NCI-H2171 treated with DMSO at 0.1 percent for 48 hours (cell line): ENCODE data around the gene MRNIP.

ENCODE experiments used
- DNase-seq: peaks from one replicate; lab custom pipeline; 2025; lab: John Stamatoyannopoulos, UW

MRNIP gene

GRCh38 chr5:179887802-179888201 lies 29.2 kb upstream of the MRNIP start:
- no peak for DNase-seq

GRCh38 chr5:179887095-179887494 lies 28.5 kb upstream of the MRNIP start:
- no peak for DNase-seq

- DNase-seq = no peak
Measured at GRCh38 chr5:179886190-179886911, 27.7 kb upstream of the MRNIP start.

- no peak for DNase-seq
Measured at GRCh38 chr5:179885491-179886090, 27.0 kb upstream of the MRNIP start.

- no peak for DNase-seq
Measured at GRCh38 chr5:179883163-179883562, 24.5 kb upstream of the MRNIP start.

GRCh38 chr5:179882338-179882737 lies 23.7 kb upstream of the MRNIP start:
- no peak for DNase-seq

- DNase-seq = no peak
Measured at GRCh38 chr5:179880848-179881590, 22.4 kb upstream of the MRNIP start.

GRCh38 chr5:179880066-179880650 lies 21.5 kb upstream of the MRNIP start:
- no peak for DNase-seq

GRCh38 chr5:179879690-179880010 lies 21.0 kb upstream of the MRNIP start:
- DNase-seq = no peak

- DNase-seq = no peak
Measured at GRCh38 chr5:179879003-179879689, 20.5 kb upstream of the MRNIP start.

GRCh38 chr5:179878222-179879002 lies 19.8 kb upstream of the MRNIP start:
- DNase-seq = no peak

- no peak for DNase-seq
Measured at GRCh38 chr5:179876610-179876952, 18.0 kb upstream of the MRNIP start.

- no peak for DNase-seq
Measured at GRCh38 chr5:179875741-179876609, 17.4 kb upstream of the MRNIP start.

GRCh38 chr5:179874536-179875292 lies 16.1 kb upstream of the MRNIP start:
- DNase-seq = no peak

- no peak for DNase-seq
Measured at GRCh38 chr5:179874136-179874535, 15.5 kb upstream of the MRNIP start.

- DNase-seq = no peak
Measured at GRCh38 chr5:179873588-179874110, 15.0 kb upstream of the MRNIP start.

- no peak for DNase-seq
Measured at GRCh38 chr5:179872828-179873575, 14.4 kb upstream of the MRNIP start.

- no peak for DNase-seq
Measured at GRCh38 chr5:179872055-179872827, 13.6 kb upstream of the MRNIP start.
